GM23248 (cell line): ENCODE data around the gene ATG12. TPM values are rescaled to one million over a fixed set of nuclear protein-coding genes. Genes with fewer than 3 reads are reported as not detected.
A peak's percentile ranks its signal among the peaks of the same experiment; 100 is the strongest.
"Not testable (repeated sequence)": the region's sequence is repeated elsewhere in the genome, so short reads cannot be mapped to it uniquely, and the experiment has no call there.

Source experiments
- DNase-seq: peaks from one replicate; pipeline ENCODE4 v3.0.0-alpha.2; 2015
- H2AFZ ChIP-seq: fragments of 200-600 bp; sonication (generic); 2 replicates; pipeline ENCODE4 v1.6.1; 2016; ENCODE audit warnings: antibody characterized with exemption
- H3F3A ChIP-seq: fragments of 200-600 bp; sonication (generic); 2 replicates; pipeline ENCODE4 v1.6.1; 2016; ENCODE audit warnings: mild to moderate bottlenecking, antibody characterized with exemption, mixed run types; ENCODE audit not compliant: insufficient read depth
- H3K27ac ChIP-seq: fragments of 200-600 bp; sonication (generic); 2 replicates; pipeline ENCODE4 v1.5.1; 2016; ENCODE audit warnings: mild to moderate bottlenecking
- H3K27me3 ChIP-seq: fragments of 200-600 bp; sonication (generic); replicated peaks from 2 replicates; pipeline ENCODE4 v1.6.1; 2016; ENCODE audit warnings: mild to moderate bottlenecking; ENCODE audit not compliant: insufficient read depth
- H3K36me3 ChIP-seq: fragments of 200-600 bp; sonication (generic); 2 replicates; pipeline ENCODE4 v1.6.1; 2016; ENCODE audit warnings: low read depth, mild to moderate bottlenecking
- H3K4me1 ChIP-seq: fragments of 200-600 bp; sonication (generic); 2 replicates; pipeline ENCODE4 v1.6.1; 2016; ENCODE audit warnings: mild to moderate bottlenecking; ENCODE audit not compliant: insufficient read depth
- H3K4me2 ChIP-seq: fragments of 200-600 bp; sonication (generic); one replicate; pipeline ENCODE4 v1.6.1; 2016; ENCODE audit warnings: mild to moderate bottlenecking; ENCODE audit not compliant: unreplicated experiment
- H3K4me3 ChIP-seq: fragments of 200-600 bp; sonication (generic); 2 replicates; pipeline ENCODE4 v1.5.1; 2016; ENCODE audit warnings: mild to moderate bottlenecking
- H3K79me2 ChIP-seq: fragments of 200-600 bp; sonication (generic); 2 replicates; pipeline ENCODE4 v1.6.1; 2016; ENCODE audit warnings: mild to moderate bottlenecking; ENCODE audit not compliant: insufficient read depth
- H3K9ac ChIP-seq: fragments of 200-600 bp; sonication (generic); 2 replicates; pipeline ENCODE4 v1.6.1; 2016; ENCODE audit warnings: mild to moderate bottlenecking
- H3K9me2 ChIP-seq: fragments of 200-600 bp; sonication (generic); 2 replicates; pipeline ENCODE4 v1.6.1; 2016; ENCODE audit warnings: mixed run types, mild to moderate bottlenecking, moderate library complexity; ENCODE audit not compliant: insufficient read depth
- H3K9me3 ChIP-seq: fragments of 200-600 bp; sonication (generic); one replicate; pipeline ENCODE4 v1.6.1; 2017; ENCODE audit warnings: low read depth
- H4K20me1 ChIP-seq: fragments of 200-600 bp; sonication (generic); 2 replicates; pipeline ENCODE4 v1.6.0; 2016; ENCODE audit not compliant: insufficient read depth
- EZH2 ChIP-seq: fragments of 200-600 bp; sonication (generic); IDR thresholded peaks from 2 replicates; pipeline ENCODE4 v1.6.1; 2018; ENCODE audit warnings: antibody characterized with exemption, mild to moderate bottlenecking; ENCODE audit not compliant: insufficient read depth, poor library complexity, severe bottlenecking
- EZH2phosphoT487 ChIP-seq: fragments of 200-600 bp; sonication (generic); IDR thresholded peaks from 2 replicates; pipeline ENCODE4 v1.6.1; 2018; ENCODE audit warnings: antibody characterized with exemption, moderate library complexity, mild to moderate bottlenecking, low read depth; ENCODE audit not compliant: insufficient read depth
- WGBS, 2 experiments: methylation state at CpG; one replicate each; pipeline ENCODE4 v1.1.6; 2015 to 2017; ENCODE audit warnings: low lambda C conversion rate in 2 of 2, low coverage in 1 of 2; ENCODE audit errors: missing lambda C conversion rate in 2 of 2; 5-methylcytosine and 5-hydroxymethylcytosine counted together
- in situ Hi-C: fragments of 300-500 bp; cut with MboI; formaldehyde crosslinking; loops from 2 replicates; pipeline ENCODE4 v1.15.0; 2020
- polyA plus RNA-seq: library from polyadenylated mRNA; unstranded; fragments of >200 nt; fragmentation: Nextera tagmentation; extraction: Ambion mirVana; gene quantifications from 2 replicates; pipeline ENCODE4 v1.2.1, GENCODE V29; 2016
- total RNA-seq: library from RNA; depleted of rRNA; stranded (reverse); fragments of >200 nt; shearing (Covaris generic); gene quantifications from 2 replicates; pipeline ENCODE4 v1.2.3, GENCODE V29; 2014; rRNA removed

Gene ATG12
- total RNA-seq (57.2 and 70.2 TPM in 2 replicates), polyA plus RNA-seq (121 and 126 TPM in 2 replicates)

- Histone ChIP-seq H2AFZ (peak within 1 kb of the TSS; percentile 80), H3K4me2 (peak within 1 kb of the TSS; percentile 99), H3K9me3 (no peaks in the 10 kb centered on the region), H3K4me1 (peaks cover 39% of the 10 kb centered on the region), H3K36me3 (peaks cover 11% of the 10 kb centered on the region), H3K9ac (peak within 1 kb of the TSS; percentile 94), H3K4me3 (peak within 1 kb of the TSS; percentile 96), H3K27ac (peak within 1 kb of the TSS; percentile 84), H3K9me2 (no peaks in the 10 kb centered on the region), H4K20me1 (no peaks in the 10 kb centered on the region; the same call in 1 of the 2 replicates), H3K79me2 (peaks cover 95% of the 10 kb centered on the region), H3F3A (peaks cover 36% of the 10 kb centered on the region), H3K27me3 (no peaks in the 10 kb centered on the region)
- 4 to 8% methylated on average over 37 to 59 of the region's 65 CpGs for WGBS, 2 experiments
- no peak for TF ChIP-seq EZH2
- TF ChIP-seq EZH2phosphoT487: no peak
- peak; percentile 97 for DNase-seq
- in situ Hi-C loops: loop anchor here (25.0 kb wide), 1 partner anchor 529 kb away; no protein-coding TSS in a partner anchor
Observed at GRCh38 chr5:115841382-115842088, at the start of gene ATG12, which contains the start of gene AP3S1. ATG12 (minus strand) TSS chr5:115841565; CDS start chr5:115841552, 13 bp downstream. AP3S1 (plus strand) TSS chr5:115841935; CDS start chr5:115842038, 103 bp downstream.

GRCh38 chr5:115888027-115888426 lies 46.7 kb upstream of the ATG12 start:
- Histone ChIP-seq H3K9me3 (no peaks in the 10 kb centered on the region), H3K36me3 (no peaks in the 10 kb centered on the region), H3F3A (no peaks in the 10 kb centered on the region), H4K20me1 (no peaks in the 10 kb centered on the region), H3K9me2 (no peaks in the 10 kb centered on the region), H3K4me1 (no peaks in the 10 kb centered on the region), H3K79me2 (peaks cover 69% of the 10 kb centered on the region), H3K4me3 (no peak overlapping the region), H3K27ac (no peak overlapping the region), H3K27me3 (no peaks in the 10 kb centered on the region), H3K4me2 (no peak overlapping the region), H3K9ac (peak overlapping the region; percentile 1; the same call in 1 of the 2 replicates), H2AFZ (no peak overlapping the region)
- in situ Hi-C loops: loop anchor here (10.0 kb wide), 1 partner anchor 177 kb away; no protein-coding TSS in a partner anchor
- peak; percentile 61 for DNase-seq
- 12 to 17% methylated on average over 1 of the region's 1 CpG for WGBS, 2 experiments
- TF ChIP-seq EZH2phosphoT487: no peak
- TF ChIP-seq EZH2: no peak

GRCh38 chr5:115885208-115885607 lies 43.8 kb upstream of the ATG12 start:
- not testable (repeated sequence) for H3K9me3 ChIP-seq, H3K4me3 ChIP-seq, H3K4me2 ChIP-seq, H3K27me3 ChIP-seq, H3F3A ChIP-seq, H2AFZ ChIP-seq, H4K20me1 ChIP-seq, H3K27ac ChIP-seq, H3K4me1 ChIP-seq, H3K9ac ChIP-seq, H3K9me2 ChIP-seq, DNase-seq, H3K36me3 ChIP-seq
- 84 to 85% methylated on average over 3 of the region's 3 CpGs for WGBS, 2 experiments
- in situ Hi-C loops: loop anchor here (10.0 kb wide), 1 partner anchor 180 kb away; no protein-coding TSS in a partner anchor
- peaks cover 94% of the 10 kb centered on the region for H3K79me2 ChIP-seq

- Histone ChIP-seq H3K9ac (no peak overlapping the region), H3K4me2 (no peak overlapping the region), H3K27me3 (no peaks in the 10 kb centered on the region), H3K9me2 (no peaks in the 10 kb centered on the region), H3K36me3 (no peaks in the 10 kb centered on the region), H4K20me1 (no peaks in the 10 kb centered on the region), H3F3A (no peaks in the 10 kb centered on the region), H3K27ac (no peak overlapping the region), H3K79me2 (peaks cover 94% of the 10 kb centered on the region), H3K4me1 (no peaks in the 10 kb centered on the region), H3K9me3 (no peaks in the 10 kb centered on the region), H2AFZ (no peak overlapping the region), H3K4me3 (no peak overlapping the region)
- no peak for DNase-seq
- in situ Hi-C loops: loop anchor here (10.0 kb wide), 1 partner anchor 180 kb away; no protein-coding TSS in a partner anchor
- TF ChIP-seq EZH2phosphoT487: no peak
- TF ChIP-seq EZH2: no peak
- WGBS, 2 experiments: 92 to 95% methylated on average over 1 of the region's 1 CpG
Observed at GRCh38 chr5:115884704-115885103, 43.3 kb upstream of the ATG12 start.

GRCh38 chr5:115882434-115882833 lies 41.1 kb upstream of the ATG12 start:
- H3K27me3 ChIP-seq, H3K4me1 ChIP-seq, H3K27ac ChIP-seq, DNase-seq, H3K9me2 ChIP-seq, H4K20me1 ChIP-seq, H3K36me3 ChIP-seq, H2AFZ ChIP-seq, H3K4me3 ChIP-seq, H3K9me3 ChIP-seq, H3K4me2 ChIP-seq, H3F3A ChIP-seq, H3K9ac ChIP-seq: not testable (repeated sequence)
- H3K79me2 ChIP-seq: peaks cover 96% of the 10 kb centered on the region
- in situ Hi-C loops: loop anchor here (10.0 kb wide), 1 partner anchor 182 kb away; no protein-coding TSS in a partner anchor
- 91 to 96% methylated on average over 8 of the region's 8 CpGs for WGBS, 2 experiments

- H4K20me1 ChIP-seq, DNase-seq, H2AFZ ChIP-seq, H3F3A ChIP-seq, H3K36me3 ChIP-seq, H3K9ac ChIP-seq, H3K4me2 ChIP-seq, H3K9me2 ChIP-seq, H3K9me3 ChIP-seq, H3K27ac ChIP-seq, H3K27me3 ChIP-seq, in situ Hi-C loops, H3K4me3 ChIP-seq: not testable (repeated sequence)
- peaks cover 99% of the 10 kb centered on the region for H3K79me2 ChIP-seq
- peaks cover 12% of the 10 kb centered on the region for H3K4me1 ChIP-seq
- 96% methylated on average over 5 of the region's 5 CpGs for WGBS, 2 experiments
Observed at GRCh38 chr5:115877342-115877741, 36.0 kb upstream of the ATG12 start.
